HG02943 (cell line): ENCODE data around the gene FTCDNL1.

ENCODE experiments used
- ATAC-seq: cut with Tn5 transposase; IDR thresholded peaks from one replicate; pipeline ENCODE4 v1.9.1; 2021; ENCODE audit warnings: mild to moderate bottlenecking, low read depth, moderate library complexity; ENCODE audit not compliant: unreplicated experiment

Gene FTCDNL1

GRCh38 chr2:199842631-199843395 is 8.2 kb downstream of the FTCDNL1 start:
- no peak for ATAC-seq

GRCh38 chr2:199841409-199841808 is 9.6 kb downstream of the FTCDNL1 start:
- no peak for ATAC-seq

DNA sequence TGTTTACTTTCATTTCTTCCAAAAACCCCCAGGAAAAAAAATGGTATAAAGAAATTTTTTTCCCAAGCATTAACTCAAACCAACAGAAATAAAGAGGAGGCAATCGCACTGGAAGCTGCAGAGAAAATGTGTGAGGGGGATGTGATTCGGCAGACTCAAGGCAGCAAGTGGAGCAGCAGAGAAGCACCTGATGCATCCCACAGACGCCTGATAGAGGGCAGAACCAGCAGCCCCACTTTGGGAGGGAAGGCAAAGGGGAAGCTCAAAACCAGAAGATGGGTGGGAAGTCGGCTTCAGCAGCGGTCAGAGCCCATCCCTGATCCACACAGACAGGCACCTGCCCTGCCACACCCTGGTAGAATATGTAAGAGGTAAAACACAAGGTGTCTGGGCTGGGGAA is 12.6 kb downstream of the FTCDNL1 start:
- ATAC-seq: no peak

DNA sequence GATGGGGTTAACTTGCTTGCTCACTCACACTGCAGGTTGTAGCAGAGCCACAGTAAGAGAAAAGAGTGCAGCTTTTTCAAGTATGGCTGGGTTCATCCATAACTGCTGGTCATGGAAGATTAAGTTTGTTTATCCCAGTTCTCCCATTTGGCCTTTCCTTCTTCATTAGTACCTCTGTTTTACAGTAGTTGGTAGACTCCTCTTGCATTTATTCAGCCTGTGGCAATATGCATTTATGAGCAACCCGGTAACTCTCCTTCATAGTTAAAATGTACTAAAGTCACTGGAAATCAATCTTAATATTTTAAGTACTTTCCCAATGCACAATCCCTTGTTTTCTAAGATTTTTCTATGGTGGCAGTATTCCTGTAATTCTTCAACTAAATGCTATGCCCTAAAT is 14.0 kb downstream of the FTCDNL1 start:
- ATAC-seq: no peak

DNA sequence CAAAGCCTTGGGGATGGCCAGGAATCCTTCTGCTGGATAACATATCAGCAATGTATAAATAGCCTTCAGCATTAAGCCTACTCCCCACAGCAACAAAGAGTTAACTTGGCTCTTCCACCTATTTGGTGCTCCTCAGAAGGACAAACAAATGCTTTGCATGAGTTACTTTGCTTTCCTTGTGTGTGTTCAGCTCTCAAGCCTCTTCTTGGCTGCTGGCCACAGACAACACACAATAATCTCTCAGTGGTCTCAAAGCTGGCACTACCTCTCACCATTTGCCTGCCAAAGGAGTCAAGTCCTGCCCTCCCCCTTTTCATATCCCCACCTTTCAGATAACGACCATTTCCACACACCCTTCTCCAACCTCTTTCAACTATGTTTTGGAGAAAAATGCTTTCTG is 17.5 kb downstream of the FTCDNL1 start:
- no peak for ATAC-seq

- no peak for ATAC-seq
These were observed 20.5 kb downstream of the FTCDNL1 start for GRCh38 chr2:199830531-199830930.

- ATAC-seq: no peak
These were observed 21.4 kb downstream of the FTCDNL1 start for GRCh38 chr2:199829628-199830027.

GRCh38 chr2:199819746-199820145 is 31.2 kb downstream of the FTCDNL1 start:
- no peak for ATAC-seq

DNA sequence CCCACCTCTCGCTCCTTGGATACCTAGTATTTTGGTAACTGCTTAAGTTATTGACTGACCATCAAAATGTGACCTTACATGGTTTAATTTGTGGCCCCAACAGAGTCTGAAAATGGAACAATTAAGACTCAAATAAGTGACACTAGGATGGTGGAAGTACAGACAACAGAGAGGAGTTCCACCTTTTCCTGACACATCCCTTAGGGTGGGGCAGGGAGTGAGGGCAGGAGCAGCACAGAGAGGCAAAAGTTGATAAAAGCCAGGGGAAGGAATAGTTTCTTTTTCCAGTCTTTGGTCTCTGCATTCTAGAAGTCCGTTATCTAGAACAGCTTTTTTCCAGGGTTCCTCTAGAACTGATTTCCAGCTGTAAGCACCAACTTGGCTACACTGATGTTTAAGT is 32.2 kb downstream of the FTCDNL1 start:
- ATAC-seq: no peak

GRCh38 chr2:199818026-199818425 is 33.0 kb downstream of the FTCDNL1 start:
- no peak for ATAC-seq

- no peak for ATAC-seq
These were observed 36.2 kb downstream of the FTCDNL1 start for GRCh38 chr2:199814817-199815211.

DNA sequence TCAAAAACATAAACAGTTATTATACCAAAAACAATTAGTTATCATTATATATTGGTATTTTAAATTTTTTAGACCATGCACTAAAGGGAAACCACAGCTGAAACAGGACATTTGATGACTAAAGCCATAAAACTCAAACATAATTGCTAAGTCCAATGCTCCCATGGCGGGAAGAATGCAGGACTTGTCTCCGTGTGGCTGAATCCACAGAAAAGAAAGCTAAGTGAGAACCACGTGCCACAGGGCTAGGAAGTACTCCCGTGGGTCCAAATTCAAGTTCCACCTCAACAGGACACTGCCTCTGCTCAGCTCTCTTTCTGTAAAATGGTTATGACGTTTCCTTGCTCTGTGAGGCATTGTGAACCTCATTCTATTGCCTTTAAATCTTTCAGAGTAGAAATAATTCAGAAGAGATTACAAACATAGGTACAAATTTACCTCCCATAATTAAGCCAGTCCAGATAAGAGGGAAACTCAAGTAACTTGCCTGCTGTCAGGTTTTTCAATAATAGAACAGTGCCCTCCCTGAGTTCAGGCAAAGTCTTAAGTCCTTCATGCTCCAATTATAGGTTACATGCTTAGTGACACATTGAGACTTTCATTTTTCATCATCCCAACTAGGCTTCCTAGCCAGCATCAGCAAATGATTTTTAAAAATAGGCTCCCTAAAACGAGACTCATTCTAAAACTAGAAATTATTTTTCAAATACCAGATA is 36.7 kb downstream of the FTCDNL1 start:
- ATAC-seq: no peak

DNA sequence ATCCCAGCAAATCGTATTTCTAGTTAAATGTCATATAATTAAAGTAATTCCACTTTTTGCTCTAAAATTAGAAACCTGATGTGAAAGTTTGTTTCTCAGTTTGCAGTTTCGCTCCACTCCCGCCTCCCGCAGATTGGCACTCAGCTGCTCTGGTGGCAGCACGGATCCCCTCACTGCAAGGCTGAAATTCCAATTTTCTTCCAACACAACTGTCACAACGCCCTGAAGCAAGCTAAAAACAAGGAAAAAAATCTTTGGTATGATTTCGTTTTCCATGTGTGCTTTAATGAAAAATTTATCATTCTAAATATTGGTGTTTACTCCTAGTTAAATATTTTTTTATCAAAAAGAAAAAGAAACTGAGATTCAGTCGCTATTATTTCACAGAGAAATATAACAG is 38.5 kb downstream of the FTCDNL1 start:
- no peak for ATAC-seq

GRCh38 chr2:199811346-199811745 is 39.6 kb downstream of the FTCDNL1 start:
- no peak for ATAC-seq

DNA sequence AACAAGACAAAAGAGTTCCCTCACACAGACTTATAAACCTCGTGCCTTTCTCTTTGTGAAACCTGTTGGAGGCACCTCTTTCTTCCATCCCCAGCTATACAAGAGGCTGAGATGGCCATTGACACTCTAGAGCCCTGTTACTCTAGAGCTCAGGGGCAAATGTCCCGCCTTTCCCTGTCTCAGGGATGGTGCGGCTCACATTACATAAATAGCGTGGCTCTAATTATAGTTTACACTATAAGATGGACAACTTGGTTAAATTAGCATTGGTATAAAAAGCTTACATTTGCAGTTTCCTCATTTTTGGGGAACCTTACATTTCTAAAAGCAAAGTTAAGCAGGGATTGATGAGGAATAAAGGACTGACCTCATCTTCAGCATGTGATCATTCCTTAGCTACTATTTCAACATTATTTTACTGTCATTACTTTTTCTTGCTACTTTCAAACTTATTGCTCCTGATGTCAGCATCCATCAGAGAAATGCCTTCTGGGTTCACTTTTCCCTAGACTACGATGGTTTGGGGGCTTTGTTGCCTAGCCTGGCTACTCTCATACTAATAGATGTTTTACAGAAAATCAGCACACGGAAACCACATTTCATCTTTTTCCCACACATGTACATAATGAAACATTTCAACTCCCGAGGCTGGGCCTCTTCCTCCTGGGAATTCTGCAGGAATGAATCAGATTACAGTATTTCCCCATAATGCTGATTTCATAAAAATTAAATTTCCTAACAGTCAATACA is 40.4 kb downstream of the FTCDNL1 start:
- no peak for ATAC-seq

- ATAC-seq: no peak
These were observed 43.0 kb downstream of the FTCDNL1 start for GRCh38 chr2:199807966-199808365.

- ATAC-seq: no peak
These were observed 44.8 kb downstream of the FTCDNL1 start for GRCh38 chr2:199806179-199806578.

GRCh38 chr2:199804831-199805230 is 46.2 kb downstream of the FTCDNL1 start:
- no peak for ATAC-seq

DNA sequence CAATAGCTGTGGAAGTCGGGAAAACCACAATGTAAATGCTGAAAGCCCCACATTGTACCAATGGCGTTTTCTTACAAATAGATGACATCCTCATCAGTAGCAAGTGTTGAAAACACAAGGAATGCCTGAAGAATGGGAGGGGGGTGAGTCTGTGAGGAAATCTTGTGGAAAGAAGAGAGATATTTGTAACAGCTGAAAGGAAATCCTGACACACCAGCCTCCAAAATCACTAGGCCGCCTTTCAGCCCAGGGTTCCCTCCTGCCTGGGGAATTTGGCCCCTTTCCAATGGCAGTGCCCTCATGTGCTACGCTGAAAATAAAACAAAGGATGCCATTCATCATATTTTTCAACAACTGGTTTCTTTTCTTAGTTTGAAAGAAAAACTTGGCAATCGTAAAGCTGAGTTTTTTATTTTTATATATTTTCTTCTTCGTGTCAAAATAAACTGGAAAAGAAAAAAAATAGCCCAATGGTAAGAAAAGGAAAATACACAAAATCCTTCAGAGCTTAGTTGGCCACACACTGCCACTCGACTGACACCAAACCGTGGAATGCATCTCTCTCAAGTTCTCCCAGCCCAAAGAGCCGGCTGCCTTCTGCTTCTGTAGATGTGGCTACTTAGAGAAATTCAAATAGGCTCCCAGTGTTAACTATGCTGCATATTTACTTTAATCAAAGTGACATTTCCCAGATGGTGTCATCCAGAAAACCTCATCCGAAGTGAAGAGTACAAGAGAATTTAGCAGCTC is 52.0 kb downstream of the FTCDNL1 start:
- no peak for ATAC-seq
